HS-27A (cell line): ENCODE results near the gene LEFTY1.
"Not testable (repeated sequence)": the region's sequence is repeated elsewhere in the genome, so short reads cannot be mapped to it uniquely, and the experiment has no call there.

ENCODE experiments used
- DNase-seq: peaks from one replicate; pipeline ENCODE4 v3.0.0-alpha.2; 2012; ENCODE audit warnings: low read depth, missing footprints

Gene LEFTY1

DNA sequence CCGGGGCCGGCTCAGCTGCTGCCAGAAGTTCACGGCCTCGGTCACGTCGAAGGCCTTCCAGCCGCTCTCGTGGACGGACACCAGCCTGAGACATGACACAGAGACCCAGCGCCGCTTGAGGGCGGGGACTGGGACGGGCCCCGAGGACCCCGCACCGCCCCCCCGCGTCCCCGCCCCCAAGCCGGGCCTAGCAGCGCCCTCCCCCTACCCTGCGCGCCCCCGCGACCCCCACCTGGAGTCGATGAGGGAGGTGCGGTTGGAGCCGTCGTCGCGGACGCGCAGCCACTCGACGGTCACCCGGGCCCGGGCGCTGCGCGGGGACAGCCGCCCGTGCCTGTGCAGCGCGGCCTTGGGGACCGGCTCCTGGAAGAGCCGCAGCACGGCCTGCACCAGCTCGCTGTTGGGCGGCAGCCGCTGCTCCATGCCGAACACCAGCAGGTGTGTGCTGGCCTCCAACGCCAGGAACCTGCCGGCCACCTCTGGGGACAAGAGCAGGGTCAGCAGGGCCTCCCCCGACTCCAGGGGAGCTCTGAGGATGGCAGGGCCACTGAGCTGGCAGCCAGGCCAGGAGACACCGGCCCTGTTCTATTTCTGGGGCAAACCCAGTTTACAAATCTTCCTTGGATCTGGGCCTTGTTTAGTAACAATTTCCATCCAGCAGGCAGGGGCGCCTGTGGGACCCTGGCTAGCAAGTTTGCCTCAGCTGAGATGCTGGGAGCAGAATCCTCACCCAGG lies 1.2 kb downstream of the LEFTY1 start:
- not testable (repeated sequence) for DNase-seq

DNA sequence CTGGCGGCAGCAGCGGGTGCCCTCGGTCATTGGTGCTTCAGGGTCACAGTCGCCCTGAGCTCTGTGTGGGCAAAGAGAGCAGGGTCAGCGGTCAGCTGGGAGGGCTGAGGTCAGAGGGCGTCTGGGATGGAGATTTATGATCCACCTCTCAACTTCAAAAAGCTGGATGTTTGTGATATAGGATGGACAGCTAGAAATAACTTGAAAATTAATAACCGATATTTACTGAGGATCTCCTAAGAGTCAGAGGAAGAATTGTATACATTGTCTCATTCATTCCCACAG lies 2.0 kb downstream of the LEFTY1 start:
- no peak for DNase-seq

DNA sequence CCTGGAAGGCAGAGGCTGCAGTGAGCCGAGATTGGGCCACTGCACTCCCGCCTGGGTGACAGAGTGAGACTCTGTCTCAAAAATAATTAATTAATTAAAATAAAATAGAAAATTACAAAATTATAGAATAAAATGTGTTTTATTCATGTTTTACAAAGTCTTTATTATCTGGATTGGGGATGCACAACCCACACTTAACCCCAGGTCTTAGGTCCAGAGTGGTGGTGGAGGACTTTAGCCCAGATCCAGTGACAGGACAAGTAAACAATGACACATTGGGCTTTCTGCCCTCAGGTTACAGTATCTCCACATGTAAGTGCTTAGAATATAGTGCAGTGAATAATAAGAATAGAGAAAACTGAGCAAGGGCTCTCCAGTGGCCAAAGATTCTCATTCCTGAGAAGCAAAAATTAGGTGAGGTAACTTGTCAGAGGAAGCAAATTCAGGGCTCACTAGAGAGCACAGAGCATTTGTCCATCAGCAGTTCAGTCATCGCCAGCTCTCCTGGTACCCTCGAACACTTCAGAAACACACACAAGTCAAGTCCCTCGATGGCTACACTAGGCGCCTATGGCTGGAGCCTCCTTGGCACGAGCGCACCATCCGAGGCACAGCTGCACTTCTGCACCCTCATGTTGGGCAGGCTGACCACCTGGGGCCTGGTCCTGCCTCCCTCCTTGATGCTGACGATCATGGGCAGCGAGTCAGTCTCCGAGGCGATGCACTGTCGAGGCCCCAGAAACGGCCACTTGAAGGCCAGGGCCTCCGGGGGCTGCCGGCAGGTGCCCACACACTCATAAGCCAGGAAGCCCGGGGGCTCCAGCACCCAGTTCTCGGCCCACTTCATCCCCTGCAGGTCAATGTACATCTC lies 2.6 kb downstream of the LEFTY1 start:
- DNase-seq = no peak

DNA sequence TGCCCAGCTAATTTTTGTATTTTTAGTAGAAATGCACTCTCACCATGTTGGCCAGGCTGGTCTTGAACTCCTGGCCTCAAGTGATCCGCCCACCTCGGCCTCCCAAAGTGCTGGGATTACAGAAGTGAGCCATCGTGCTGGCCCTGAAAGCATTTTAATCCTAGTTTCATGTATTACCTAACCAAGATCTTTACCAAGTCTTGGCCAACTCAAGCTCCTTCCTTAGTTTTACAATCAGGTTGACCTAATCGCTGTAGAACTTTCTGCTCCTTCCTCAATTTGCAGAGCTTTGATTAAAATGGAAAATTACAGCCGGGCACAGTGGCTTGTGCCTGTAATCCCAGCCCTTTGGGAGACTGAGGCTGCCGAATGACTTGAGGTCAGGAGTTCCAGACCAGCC lies 3.6 kb downstream of the LEFTY1 start:
- no peak for DNase-seq

DNA sequence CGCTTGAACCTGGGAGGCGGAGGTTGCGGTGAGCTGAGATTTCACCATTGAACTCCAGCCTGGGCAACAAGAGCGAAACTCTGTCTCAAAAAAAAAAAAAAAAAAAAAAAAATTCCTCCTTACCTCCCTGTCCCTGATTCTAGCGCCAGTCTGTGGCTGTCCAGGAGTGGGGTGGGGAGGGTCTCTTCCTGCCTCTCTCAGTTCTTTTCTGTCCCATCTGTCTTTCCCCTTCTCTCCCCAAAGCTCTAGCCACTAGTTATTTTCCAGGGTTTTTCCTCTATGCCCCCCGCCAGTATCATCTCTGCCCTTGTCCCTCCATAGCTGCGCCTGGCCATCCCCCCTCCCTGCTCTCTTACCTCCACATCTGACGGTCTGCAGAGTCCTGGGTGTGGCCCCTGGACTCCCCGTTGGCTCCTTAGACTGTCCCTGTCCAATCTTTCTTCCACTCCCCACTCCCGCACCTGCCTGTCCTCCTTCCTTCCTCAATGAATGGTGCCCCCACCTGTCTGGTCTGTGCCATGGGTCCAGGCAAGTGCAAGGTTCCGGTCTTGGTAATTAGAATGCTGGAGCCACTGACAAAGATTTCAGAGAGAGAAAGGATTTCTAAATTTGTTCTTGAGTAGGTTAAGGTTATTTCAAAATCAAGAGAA lies 5.2 kb downstream of the LEFTY1 start:
- no peak for DNase-seq

DNA sequence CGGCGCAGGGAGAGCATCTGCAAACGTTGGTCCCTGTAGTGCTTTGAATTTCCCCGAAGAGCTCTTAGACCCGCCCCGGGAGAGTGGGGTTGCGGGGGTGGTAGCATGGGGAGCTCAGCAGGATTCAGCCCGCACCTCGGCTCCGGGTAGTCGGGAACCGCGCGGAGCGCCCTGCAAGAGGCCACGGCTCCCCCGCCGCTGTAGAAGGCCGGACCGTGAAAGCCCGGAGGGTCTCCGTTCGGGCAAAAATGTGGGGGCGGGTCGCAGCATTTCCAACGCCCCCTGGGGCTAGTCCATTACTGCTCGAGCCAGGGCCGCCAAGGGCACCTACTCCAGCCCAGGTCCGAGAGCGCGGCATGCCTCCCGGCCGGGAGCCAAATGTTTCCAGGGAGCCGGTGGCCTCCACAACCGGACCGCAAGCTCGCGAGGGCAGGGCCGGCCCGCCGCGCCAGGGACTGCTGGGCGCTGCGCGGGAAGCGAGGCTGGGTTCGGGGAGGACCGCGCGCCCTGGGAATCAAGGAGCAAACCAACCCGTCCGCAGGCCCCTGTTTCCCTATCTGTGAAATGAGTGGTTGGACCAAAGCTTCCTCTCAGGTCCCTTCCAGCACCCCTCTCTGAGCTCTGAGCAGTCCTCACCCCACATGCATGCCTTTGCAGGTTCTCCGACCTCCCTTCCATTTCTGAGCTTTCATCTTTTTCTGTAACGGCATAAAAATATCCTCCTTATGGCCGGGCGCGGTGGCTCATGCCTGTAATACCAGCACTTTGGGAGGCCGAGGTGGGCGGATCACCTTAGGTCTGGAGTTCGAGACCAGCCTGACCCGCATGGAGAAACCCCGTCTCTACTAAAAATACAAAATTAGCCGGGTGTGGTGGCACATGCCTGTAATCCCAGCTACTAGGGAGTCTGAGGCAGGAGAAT lies 6.0 kb downstream of the LEFTY1 start:
- DNase-seq = peak; percentile 14

DNA sequence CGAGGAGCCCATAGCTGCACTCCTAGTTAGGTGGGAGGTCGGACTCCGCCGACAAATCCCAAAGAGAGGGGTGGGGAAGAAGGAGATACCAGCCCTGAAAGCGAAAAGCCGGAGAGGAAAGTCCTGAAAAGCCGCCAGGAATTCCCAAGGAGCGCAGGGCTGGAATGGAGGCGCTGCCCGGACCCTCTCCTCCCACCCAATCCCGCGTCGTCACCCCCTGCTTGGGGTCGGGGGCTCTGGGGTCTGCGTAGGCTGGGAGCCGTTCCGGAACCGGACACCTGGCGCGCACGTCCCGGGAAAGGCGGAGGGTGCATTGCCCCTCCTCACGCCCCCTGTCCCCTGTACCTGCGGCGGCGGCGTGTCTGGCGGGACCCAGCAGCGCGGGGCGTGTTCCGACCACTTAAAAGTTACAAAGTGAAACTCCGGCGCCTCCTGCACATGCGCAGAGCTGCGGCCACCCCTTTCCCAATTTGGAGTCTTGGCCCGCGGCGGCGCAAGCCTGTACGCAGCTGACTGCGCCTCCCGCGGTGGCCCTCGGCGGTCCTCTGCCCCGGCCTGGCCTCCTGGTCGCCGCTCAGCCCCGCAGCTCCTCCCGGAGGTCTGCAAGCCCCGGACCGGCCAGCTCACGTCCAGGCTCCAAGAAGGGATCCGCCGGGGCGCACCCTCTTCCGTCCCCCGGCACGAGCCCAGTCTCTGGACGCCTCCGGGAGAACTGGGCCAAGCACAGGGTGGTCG lies 6.8 kb downstream of the LEFTY1 start, which contains the start of gene TMEM63A:
TMEM63A (minus strand) TSS at position 422 of the 735 bp plus-strand sequence. CDS start 4,800 bp downstream, outside the sequence.
- peak; percentile 40 for DNase-seq

DNA sequence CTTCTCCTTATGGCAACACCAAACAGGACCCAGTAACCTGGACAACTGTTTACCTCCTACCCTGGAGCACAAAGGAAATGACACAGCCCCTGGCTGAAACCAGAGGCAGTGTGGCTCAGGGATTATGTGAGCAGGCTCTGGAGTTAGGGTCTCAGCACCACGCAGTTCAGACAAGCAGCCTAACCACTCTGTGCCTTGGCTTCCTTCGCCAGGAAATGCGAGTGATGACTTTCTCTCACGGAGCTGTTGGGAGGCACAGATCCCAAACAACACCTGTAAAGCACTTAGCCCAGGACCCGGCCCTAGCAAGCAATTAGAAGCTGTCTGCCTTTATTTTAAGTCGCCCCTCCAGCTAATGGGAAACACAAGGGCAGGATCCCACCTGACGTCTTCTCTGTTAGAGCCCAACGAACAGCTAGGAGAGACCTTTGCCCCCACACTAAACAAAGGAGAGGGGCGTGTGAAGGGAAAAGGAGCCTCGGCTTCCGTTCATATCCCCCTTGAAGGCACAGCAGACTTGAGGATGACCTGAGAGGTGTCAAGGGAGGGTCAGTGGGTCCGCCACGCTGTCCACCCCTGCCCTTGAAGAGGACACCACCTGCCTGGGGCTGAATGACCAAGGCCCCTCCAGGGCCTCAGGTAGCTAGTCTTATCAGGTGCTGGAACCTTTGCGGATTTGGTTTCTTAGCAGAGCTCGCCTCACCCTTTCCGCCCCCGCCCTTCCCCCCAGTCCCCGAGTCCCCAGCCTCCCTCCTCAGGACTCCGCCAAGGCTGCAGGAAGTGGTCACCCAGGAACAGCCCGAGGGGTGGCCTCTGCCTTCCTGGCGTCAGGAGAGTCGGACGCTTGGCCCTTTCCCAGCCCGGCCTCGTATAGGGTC lies 7.6 kb downstream of the LEFTY1 start:
- no peak for DNase-seq

DNA sequence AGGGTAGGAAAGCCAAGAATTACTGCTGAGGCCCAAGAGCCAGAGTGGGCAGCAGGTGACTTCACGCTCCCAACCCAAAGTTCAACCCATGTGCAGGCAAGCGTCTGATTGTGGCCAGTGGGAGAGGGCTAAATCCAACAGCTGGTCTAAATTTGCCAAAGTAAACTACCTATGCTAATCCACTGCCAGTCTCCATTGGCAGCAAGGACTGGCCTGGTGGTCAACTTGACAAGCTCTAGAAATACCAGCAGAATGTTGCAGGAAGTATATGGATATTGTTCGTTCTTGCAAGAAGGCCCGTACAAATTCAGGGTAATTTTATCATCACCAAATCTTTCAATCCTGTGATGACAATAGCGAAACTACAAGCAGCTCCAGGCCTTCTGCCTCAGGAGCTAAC lies 8.3 kb downstream of the LEFTY1 start:
- DNase-seq = no peak

DNA sequence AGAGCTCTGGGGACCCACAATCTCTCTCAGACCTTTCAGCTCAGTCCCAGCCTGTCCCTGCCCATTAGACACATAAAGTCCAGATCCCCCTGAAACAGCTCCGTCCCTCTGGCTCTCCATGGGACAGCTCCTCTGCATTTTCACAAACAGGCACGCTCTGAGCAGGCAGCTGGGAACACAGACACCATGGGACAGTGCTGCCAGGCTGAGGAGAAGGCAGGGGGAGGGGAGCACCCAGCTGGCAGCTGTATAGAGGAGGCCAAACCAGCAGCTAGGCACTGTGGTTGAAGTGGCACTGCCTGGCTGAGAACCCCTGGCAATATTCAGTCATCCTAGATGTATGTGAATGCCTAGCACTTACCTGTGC lies 8.7 kb downstream of the LEFTY1 start:
- no peak for DNase-seq

DNA sequence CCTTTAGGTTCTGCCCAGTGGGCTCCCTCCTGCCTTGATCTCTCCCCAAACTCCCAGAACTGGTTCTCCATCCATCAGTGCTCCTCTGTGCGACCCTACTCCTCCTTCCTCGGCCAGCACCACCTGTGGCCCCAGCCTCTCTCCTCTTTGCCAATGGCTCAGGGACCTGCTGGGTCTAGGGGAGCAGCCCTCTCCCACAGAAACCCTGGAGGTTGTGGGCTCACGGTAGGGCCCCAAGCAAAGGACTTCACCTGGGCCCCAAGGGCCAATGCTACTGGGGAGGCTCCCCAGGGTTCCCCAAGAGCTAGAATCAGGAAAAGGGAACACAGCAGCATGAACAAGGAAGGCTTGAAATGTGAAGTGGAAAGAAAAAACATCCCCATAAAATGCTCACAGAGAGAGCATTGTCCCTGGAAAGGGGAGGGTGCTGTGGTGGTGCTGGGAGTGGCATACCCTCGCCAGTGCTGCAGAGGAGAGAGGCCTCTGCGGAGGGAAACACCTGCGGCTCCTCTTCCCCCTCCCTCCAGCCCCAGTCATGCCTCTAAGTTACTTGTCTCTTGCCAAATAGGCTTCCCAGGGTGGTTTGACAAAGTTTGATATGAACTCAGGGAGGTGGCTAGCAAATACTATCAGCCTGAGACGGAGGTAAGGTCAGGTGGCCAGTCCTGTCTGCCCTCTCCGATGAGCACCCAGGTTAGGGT lies 9.3 kb downstream of the LEFTY1 start:
- DNase-seq = no peak

DNA sequence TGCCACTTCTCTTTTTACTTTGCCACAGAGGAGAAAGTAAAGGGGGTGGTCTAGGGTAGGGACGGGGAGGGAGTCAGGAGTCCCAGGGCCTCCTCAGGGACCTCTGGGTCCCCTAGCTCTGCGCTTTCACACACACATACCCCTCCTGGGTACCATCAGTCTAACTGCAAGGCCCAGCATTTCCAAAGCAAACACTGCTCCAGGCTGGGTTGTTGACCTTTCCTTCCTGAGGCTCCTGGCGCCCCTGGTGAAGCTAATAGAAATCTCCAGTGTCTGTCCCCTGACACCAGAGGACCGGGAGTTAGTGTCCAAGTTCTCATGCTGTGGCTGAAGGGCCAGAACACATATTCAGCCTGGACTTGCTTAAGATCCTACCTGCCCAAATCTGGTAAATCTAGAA lies 10.7 kb downstream of the LEFTY1 start:
- DNase-seq = no peak

DNA sequence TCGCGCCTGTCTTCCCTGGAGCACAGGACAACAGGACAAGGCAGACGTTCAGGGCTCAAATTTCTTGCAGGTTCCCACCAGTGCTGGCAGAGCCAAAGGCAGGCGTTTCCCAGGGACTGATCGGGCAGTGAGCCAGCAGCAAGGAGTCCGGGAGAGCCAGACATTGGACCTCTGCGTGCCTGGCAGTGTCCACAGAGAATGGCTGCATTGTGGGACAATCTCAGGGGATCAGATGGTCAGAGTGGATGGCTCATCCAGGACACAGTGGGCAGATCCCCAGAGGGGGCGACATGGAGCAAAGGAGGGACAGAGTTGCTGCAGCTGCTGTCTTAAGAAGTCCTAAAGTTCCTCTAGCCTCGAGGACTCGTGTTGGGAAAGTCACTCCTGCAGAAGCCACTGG lies 11.4 kb downstream of the LEFTY1 start:
- no peak for DNase-seq

DNA sequence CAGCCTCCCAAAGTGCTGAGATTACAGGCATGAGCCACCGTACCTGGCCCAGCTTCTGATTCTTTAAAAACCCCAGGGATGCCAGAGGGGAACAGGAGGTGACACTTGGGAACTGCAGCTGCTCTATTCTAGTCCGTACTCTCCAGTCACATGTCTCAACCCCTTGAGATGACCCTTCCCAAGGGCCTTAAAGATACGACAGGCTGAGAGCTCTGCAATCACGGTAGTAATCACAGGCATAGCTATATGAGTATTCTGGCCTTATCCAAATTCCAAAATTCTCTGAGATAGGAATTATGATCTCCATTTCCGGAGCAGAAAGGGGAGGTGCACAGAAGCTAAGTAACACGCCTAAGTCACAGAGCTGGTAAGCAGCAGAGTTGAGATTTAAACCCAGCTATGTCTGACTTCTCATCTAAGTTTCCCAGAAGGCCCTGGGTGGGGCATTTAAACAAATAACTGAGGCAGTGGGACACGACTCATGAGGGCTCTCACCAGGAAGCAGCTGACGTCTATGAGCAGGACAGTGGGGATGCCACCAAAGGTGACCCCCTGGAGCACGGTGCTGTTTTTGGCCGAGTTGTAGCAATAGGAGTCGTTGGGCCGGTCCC lies 11.9 kb downstream of the LEFTY1 start:
- no peak for DNase-seq

DNA sequence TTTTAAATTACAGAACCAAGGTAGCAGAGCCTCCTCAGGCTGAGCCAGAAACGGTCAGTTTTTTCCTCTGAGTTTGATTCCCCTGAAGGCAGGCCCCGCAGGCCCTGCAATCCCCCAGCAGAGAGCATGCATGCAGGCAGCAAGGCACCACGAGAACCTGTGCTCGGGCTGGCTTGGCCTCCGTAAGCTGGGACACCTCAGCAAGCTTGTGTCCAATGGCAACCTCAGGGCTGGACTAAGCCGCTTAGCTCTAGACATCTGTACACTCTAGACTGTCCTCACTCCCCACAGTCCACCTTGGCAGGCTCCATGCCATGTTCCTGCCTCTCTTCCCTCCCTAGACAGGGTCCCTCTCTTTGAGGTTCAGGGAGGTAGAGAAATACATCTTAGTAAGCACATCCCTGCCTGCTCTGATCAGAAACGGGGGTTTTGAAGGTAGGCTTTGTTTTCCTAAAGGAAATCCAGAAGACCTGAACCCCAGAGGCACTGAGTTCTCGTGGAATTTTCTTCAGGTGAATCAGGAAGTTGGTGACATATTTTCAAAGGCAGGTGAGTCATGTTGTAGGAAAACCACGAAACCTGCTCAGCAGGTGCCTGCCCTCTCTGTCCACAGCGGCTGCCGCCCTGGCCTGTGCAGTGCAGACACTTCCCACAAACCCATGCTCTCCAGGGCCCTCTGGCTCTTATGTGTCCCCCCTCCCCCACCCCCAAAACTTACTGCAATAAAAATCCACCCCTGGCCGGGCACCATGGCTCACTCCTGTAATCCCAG lies 13.7 kb downstream of the LEFTY1 start:
- no peak for DNase-seq

DNA sequence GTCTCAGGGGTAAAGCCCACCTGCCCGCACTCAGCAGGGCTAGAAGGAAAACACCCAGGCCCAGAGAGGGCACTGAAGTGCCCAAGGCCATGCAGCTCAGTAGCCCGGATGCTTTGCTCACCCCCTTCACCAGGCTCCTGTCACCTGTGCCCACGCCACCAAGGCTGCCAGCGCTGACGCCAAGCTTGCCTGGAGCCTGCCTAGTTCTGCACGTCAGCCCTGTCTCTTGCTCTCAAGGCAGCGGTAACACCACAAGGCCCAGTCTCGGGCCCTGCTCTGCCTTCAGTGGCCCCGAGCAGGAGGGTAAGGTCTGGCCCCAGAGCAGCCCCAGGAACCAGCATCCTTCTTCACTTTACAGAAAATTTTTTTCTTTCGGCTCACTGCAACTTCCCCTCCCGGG lies 14.5 kb downstream of the LEFTY1 start:
- no peak for DNase-seq

DNA sequence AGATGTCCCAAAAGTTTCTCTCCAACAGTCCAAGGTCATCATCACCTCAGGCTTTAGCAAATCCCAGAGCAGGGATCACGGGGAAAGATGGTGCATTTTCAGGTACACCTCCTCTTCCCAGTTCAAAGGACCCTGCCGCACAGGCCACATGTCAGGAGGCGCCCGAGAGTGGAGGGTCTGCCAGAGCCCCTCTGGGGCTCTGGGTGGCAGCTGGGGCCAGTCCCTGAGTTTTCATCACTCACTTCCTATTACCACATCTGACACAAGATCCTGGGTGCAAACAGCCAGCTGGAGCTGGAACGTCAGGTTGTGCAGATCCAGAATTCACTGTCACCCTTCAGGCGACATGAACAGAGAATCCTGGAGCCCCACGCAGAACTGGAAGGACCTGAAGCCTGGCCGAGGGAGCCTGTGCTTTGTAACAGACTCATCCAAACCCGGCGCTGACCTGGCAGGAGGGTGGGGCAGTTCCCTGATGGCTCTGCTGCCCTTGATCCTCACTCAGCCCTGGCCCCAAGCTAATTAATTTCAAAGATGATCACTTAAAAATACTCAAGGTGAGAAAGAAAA lies 15.6 kb downstream of the LEFTY1 start:
- DNase-seq = no peak

DNA sequence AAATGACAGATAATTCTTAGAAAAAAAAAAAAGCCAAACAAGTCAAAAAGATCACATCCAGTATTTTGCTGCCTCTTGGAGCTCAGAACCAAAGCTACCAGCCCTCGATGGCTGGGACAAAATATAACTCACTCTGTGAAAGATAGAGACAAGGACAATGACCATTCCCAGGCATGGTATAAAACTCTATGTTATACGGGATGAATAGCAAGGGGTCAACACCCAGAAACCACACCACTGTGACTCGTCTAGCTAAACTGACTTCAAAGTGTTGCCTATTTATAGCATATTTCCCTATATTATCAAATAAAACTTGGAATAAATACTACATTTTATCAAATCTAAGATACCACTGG lies 16.9 kb downstream of the LEFTY1 start:
- DNase-seq = no peak
